GM12872 (cell line): Measurements from ENCODE around the gene ODF4.

Experiments
- CTCF ChIP-seq: IDR thresholded peaks from 3 replicates; pipeline ENCODE4 v1.5.1; 2011; ENCODE audit warnings: low read depth, mild to moderate bottlenecking, low read length, moderate library complexity; ENCODE audit not compliant: insufficient read depth

Gene ODF4

GRCh38 chr17:8318010-8318935, 21.4 kb upstream of the ODF4 start:
- no peak for TF ChIP-seq CTCF

- TF ChIP-seq CTCF, result no peak
These were observed 19.4 kb upstream of the ODF4 start for GRCh38 chr17:8320262-8320661.

- TF ChIP-seq CTCF, result no peak
These were observed 18.6 kb upstream of the ODF4 start for GRCh38 chr17:8320990-8321389.

- no peak for TF ChIP-seq CTCF
These were observed 17.6 kb upstream of the ODF4 start for GRCh38 chr17:8322061-8322460.

GRCh38 chr17:8324132-8324531, 15.5 kb upstream of the ODF4 start:
- no peak for TF ChIP-seq CTCF

DNA sequence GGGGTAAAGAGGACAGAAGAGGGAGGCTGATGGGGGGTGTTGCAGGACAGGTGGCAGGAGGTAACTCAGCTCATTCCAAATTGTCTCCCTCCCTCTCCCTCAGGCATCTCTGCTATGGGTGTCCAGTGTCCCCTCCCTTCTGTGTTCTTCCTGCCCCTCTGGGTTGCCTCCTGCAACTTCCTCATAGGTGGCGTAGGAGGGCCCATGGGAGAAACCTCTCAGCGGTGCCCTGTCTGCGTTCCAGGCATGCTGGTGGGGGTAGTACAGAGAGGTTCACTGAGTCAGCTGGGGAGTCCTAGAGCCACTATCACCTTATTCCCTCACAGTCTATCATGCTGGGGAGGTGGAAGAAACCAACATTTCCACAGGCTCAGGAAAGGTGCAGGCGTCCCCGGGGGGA, 14.7 kb upstream of the ODF4 start:
- no peak for TF ChIP-seq CTCF

- no peak for TF ChIP-seq CTCF
These were observed 12.9 kb upstream of the ODF4 start for GRCh38 chr17:8326511-8327302.
